Endothelial cell (in vitro differentiated cells): ENCODE measurements around the gene BCKDHB. TPM values are rescaled to one million over a fixed set of nuclear protein-coding genes. Genes with fewer than 3 reads are reported as not detected.
"Not testable (repeated sequence)": the region's sequence is repeated elsewhere in the genome, so short reads cannot be mapped to it uniquely, and the experiment has no call there.

Experiments
- DNase-seq: peaks from one replicate; pipeline ENCODE4 v3.0.0; 2021; ENCODE audit warnings: low spot score
- H3K27ac Mint-ChIP-seq: one replicate; pipeline ENCODE4 v1.8.0; 2021; ENCODE audit warnings: mixed read lengths, inconsistent platforms; ENCODE audit not compliant: unreplicated experiment
- H3K27me3 Mint-ChIP-seq: one replicate; pipeline ENCODE4 v1.8.0; 2021; ENCODE audit warnings: mild to moderate bottlenecking, moderate library complexity, mixed read lengths, inconsistent platforms; ENCODE audit not compliant: unreplicated experiment
- H3K36me3 Mint-ChIP-seq: one replicate; pipeline ENCODE4 v1.8.0; 2021; ENCODE audit warnings: mild to moderate bottlenecking, low read depth, mixed read lengths, inconsistent platforms; ENCODE audit not compliant: unreplicated experiment
- H3K4me1 Mint-ChIP-seq: one replicate; pipeline ENCODE4 v1.8.0; 2021; ENCODE audit warnings: mild to moderate bottlenecking, mixed read lengths, inconsistent platforms; ENCODE audit not compliant: unreplicated experiment
- H3K4me3 Mint-ChIP-seq: one replicate; pipeline ENCODE4 v1.8.0; 2021; ENCODE audit warnings: mild to moderate bottlenecking, mixed read lengths, inconsistent platforms; ENCODE audit not compliant: unreplicated experiment
- H3K9me3 Mint-ChIP-seq: one replicate; pipeline ENCODE4 v1.8.0; 2021; ENCODE audit warnings: mixed read lengths, inconsistent platforms; ENCODE audit not compliant: unreplicated experiment
- CTCF ChIP-seq: fragments of 200-600 bp; sonication (generic); IDR thresholded peaks from one replicate; pipeline ENCODE4 v1.5.0; 2021; ENCODE audit warnings: antibody characterized with exemption; ENCODE audit not compliant: unreplicated experiment
- total RNA-seq: library from RNA; stranded (reverse); fragmentation: NEBNext Ultra II Directional; extraction: Animal tissue kit (Norgen Biotek cat#: 25700); gene quantifications from one replicate; pipeline ENCODE4 v1.2.1, GENCODE V29; 2021; ENCODE audit not compliant: unreplicated experiment

Gene BCKDHB
- total RNA-seq, 1 donor from 2014 or later, result 15.3 TPM

DNA sequence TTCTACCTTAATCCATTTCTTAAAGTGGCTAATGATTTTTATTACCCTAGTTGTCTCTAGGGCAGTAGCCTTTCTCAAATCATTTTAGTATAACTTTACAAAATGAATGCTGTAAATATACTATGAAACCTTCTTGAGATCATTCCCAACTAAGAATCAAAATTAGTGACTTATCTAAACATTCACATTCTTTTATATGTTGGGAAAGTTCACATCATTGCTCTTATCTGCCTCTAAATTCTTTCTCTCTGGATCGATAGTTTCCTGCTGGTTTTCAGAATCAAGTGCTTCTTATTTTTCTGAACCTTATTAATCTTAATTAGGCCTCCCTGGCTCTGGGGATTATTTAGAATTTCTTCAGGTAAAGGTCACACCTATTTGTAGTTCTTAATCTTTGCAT lies 126.8 kb downstream of the BCKDHB start:
- DNase-seq, result no peak
- no peaks in the 10 kb centered on the region for H3K9me3 Mint-ChIP-seq
- TF ChIP-seq CTCF, result no peak
- no peak overlapping the region for H3K27ac Mint-ChIP-seq
- H3K4me3 Mint-ChIP-seq, result no peak overlapping the region
- no peaks in the 10 kb centered on the region for H3K4me1 Mint-ChIP-seq
- no peaks in the 10 kb centered on the region for H3K27me3 Mint-ChIP-seq
- no peaks in the 10 kb centered on the region for H3K36me3 Mint-ChIP-seq

DNA sequence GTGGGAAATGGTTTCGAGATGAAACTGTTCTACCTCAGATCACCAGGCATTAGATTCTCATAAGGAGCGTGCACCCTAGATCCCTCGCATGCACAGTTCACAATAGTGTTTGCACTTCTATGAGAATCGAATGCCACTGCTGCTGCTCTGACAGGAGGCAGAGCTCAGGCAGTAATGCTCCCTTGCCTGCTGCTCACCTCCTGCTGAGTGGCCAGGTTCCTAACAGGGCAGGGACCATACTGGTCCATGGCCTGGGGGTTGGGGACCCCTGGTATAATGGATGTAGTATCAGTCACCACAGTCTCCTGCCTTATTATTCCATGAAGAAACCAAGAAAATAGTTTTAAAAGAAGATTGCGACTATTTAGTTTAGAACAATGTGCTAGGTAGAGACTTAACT lies 127.5 kb downstream of the BCKDHB start:
- Mint-ChIP-seq H3K4me3 (no peak overlapping the region), H3K27ac (no peak overlapping the region), H3K36me3 (no peaks in the 10 kb centered on the region), H3K27me3 (no peaks in the 10 kb centered on the region), H3K9me3 (no peaks in the 10 kb centered on the region), H3K4me1 (no peaks in the 10 kb centered on the region)
- no peak for TF ChIP-seq CTCF
- no peak for DNase-seq

DNA sequence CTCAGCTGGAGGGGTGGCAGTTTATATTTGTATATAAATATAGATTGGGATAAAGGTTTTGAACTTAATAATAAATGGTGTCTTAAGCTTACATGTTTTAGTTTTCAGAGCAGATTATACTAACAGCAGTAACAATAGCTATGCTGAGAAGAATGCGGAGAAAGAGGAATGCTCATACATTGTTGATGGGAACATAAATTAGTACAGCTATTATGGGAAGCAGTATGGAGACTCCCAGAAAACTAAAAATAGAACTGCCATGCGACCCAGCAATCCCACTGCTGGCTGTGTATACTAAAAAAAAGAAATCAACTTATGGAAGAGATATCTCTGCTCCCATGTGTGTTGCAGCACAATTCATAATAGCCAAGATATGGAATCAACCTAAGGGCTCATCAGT lies 127.9 kb downstream of the BCKDHB start:
- H3K27ac Mint-ChIP-seq, result no peak overlapping the region

DNA sequence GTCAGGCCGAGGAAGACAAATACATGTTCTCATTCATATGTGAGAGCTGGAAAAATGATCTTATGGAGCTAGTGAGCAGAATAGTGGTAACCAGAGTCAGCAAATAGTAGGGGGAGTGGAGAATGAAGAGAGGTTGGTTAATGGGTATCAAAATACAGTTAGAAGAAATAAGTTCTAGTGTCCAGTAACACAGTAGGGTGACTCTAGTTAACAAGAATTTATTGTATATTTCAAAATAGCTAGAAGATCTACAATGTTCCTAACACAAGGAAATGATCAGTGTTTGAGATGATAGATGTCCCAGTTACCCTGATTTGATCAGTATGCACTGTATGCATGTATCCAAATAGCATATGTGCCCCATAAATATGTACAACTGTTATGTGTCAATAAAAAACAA lies 128.4 kb downstream of the BCKDHB start:
- DNase-seq, result no peak
- Mint-ChIP-seq H3K9me3 (no peaks in the 10 kb centered on the region), H3K4me3 (no peak overlapping the region), H3K36me3 (no peaks in the 10 kb centered on the region), H3K27me3 (no peaks in the 10 kb centered on the region), H3K27ac (no peak overlapping the region), H3K4me1 (no peaks in the 10 kb centered on the region)
- no peak for TF ChIP-seq CTCF

More for the DNA sequence above, 127.9 kb downstream of the BCKDHB start:
- Mint-ChIP-seq H3K36me3 (no peaks in the 10 kb centered on the region), H3K9me3 (no peaks in the 10 kb centered on the region), H3K4me3 (no peak overlapping the region), H3K4me1 (no peaks in the 10 kb centered on the region), H3K27me3 (no peaks in the 10 kb centered on the region)
- no peak for TF ChIP-seq CTCF
- no peak for DNase-seq

- H3K9me3 Mint-ChIP-seq, result no peaks in the 10 kb centered on the region
- no peak for DNase-seq
- TF ChIP-seq CTCF, result no peak
- no peaks in the 10 kb centered on the region for H3K27me3 Mint-ChIP-seq
- H3K27ac Mint-ChIP-seq, result no peak overlapping the region
- no peaks in the 10 kb centered on the region for H3K36me3 Mint-ChIP-seq
- H3K4me3 Mint-ChIP-seq, result no peak overlapping the region
- H3K4me1 Mint-ChIP-seq, result no peaks in the 10 kb centered on the region
These were observed 129.2 kb downstream of the BCKDHB start for GRCh38 chr6:80235647-80236046.

GRCh38 chr6:80238754-80239153 lies 132.3 kb downstream of the BCKDHB start:
- H3K4me3 Mint-ChIP-seq, result not testable (repeated sequence)

More at GRCh38 chr6:80238754-80239153, 132.3 kb downstream of the BCKDHB start:
- not testable (repeated sequence) for DNase-seq, H3K9me3 Mint-ChIP-seq, H3K4me1 Mint-ChIP-seq, H3K36me3 Mint-ChIP-seq, H3K27me3 Mint-ChIP-seq, H3K27ac Mint-ChIP-seq
